HG03039 (cell line): ENCODE results near the gene RGS10.

ENCODE experiments used
- ATAC-seq: cut with Tn5 transposase; IDR thresholded peaks from one replicate; pipeline ENCODE4 v1.9.1; 2021; ENCODE audit warnings: mild to moderate bottlenecking, moderate library complexity; ENCODE audit not compliant: unreplicated experiment

RGS10 gene

DNA sequence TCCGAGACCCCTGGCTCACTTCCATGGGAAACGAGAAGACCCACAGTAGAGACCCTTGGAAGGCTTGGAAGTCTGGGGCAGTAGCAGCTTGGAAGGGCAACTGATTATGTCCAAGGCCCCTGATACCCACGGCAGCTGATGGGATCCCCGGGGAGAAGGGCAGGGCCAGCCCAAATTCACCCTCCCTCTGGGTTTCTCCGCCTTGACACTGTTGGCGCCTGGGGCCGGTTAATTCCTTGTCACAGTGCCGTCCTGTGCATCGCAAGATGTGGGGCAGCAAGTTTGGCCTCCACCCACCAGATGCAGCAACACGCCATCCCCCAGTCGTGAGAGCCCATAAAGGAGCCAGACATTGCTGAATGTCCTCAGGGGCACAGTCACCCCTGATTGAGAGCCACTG is 89.2 kb downstream of the RGS10 start:
- ATAC-seq: no peak

DNA sequence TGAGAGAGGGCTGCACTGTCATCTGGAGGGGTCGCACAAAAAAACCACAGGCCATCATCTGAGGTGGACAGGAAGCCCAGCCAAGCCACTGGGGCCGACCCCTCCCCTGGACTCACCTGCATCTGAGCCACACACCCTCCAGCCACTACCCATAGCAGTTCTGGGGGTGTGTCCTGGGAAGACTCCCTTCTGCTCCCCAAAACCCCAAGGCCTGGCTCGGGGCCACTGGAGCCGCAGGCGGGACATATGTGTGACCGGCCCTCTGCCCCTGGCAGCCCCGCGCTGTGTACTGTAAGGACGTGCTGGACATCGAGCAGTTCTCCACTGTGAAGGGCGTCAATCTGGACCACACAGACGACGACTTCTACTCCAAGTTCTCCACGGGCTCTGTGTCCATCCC is 90.1 kb downstream of the RGS10 start:
- no peak for ATAC-seq

DNA sequence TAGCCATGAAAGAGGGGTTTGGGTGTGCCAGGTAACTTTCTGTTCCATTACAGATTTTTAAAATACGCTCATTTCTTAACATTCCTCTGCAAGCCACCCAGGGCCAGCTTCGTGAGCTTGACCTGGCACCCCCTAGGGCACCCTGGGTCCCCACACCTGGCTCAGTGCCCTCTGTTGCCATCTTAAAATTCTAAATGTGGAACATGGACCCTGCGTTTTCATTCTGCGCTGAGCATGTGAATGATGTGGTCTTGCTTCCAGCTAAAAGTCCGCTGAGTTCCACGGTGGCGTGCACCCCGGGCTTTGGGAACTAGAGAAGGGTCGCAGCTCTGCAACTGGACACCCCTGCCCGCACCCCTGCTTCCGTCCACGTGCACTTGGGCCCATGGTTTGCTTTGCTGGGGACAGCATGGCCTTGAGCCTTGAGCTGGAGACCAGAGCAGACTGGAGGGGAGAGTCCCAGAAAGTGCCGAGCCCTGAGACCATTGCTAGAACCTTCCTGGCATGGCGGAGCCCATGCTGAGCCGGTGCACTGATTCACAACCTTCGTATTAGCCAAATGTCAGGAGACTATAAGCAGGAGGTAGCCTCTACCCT is 91.1 kb downstream of the RGS10 start:
- ATAC-seq: no peak

DNA sequence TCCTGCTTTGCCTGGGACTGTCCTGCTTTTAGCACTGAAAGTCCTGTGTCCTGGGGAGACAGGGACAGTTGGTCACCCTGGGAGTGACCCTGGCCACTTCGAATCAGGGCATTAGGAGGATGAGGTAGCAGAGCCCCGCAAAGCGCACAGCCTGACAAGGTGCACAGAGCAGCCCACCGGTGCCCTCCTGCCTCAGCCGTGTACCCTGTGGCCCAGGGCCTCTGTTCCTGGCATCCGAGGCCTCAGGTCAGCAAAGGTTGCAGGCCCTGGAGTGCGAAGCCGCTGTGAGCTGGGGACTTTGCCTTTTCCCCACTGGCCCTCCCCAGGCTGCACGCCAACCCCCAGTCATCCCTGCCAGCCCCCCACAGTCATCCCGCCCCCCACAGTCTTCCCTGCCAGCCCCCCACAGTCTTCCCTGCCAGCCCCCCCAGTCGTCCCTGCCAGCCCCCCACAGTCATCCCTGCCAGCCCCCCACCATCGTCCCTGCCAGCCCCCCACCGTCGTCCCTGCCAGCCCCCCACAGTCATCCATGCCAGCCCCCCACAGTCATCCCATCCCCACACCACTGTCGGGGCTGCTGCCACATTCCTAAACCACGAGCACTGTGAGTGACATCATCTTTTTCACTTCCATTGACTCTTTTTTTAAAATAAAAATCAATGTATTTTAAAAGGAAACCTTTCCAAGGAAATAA is 91.8 kb downstream of the RGS10 start:
- ATAC-seq: no peak
